ENCODE measurements around the gene SHISA2. TPM values are rescaled to one million over a fixed set of nuclear protein-coding genes. Genes with fewer than 3 reads are reported as not detected.

SHISA2 gene
- total RNA-seq, 1 donor from 2014 or later, result 89.5 TPM

GRCh38 chr13:26061256-26061655 is 9.4 kb upstream of the SHISA2 start:
- DNase-seq (ENCODE audit: low read depth), result no peak
- TF ChIP-seq CTCF (IDR thresholded peaks at IDR 0.05; ENCODE audit: insufficient read depth, low read length, poor library complexity, severe bottlenecking), result no peak
- H3K36me3 ChIP-seq (ENCODE audit: control insufficient read depth, insufficient read depth, low read length), result no peaks in the 10 kb centered on the region
- H3K27me3 ChIP-seq (ENCODE audit: control insufficient read depth, insufficient read depth, low read length), result no peaks in the 10 kb centered on the region
- H3K4me3 ChIP-seq (ENCODE audit: low read depth, low read length), result no peak overlapping the region

GRCh38 chr13:26060357-26060756 is 8.5 kb upstream of the SHISA2 start:
- Histone ChIP-seq H3K36me3 (ENCODE audit: control insufficient read depth, insufficient read depth, low read length) (no peaks in the 10 kb centered on the region), H3K27me3 (ENCODE audit: control insufficient read depth, insufficient read depth, low read length) (no peaks in the 10 kb centered on the region), H3K4me3 (ENCODE audit: low read depth, low read length) (no peak overlapping the region)
- DNase-seq (ENCODE audit: low read depth), result no peak
- no peak for TF ChIP-seq CTCF (IDR thresholded peaks at IDR 0.05; ENCODE audit: insufficient read depth, low read length, poor library complexity, severe bottlenecking)

- no peak overlapping the region for H3K4me3 ChIP-seq (ENCODE audit: low read depth, low read length)
- no peak for DNase-seq (ENCODE audit: low read depth)
- TF ChIP-seq CTCF (IDR thresholded peaks at IDR 0.05; ENCODE audit: insufficient read depth, low read length, poor library complexity, severe bottlenecking), result no peak
- H3K36me3 ChIP-seq (ENCODE audit: control insufficient read depth, insufficient read depth, low read length), result no peaks in the 10 kb centered on the region
- no peaks in the 10 kb centered on the region for H3K27me3 ChIP-seq (ENCODE audit: control insufficient read depth, insufficient read depth, low read length)
Observed at GRCh38 chr13:26058704-26059103, 6.9 kb upstream of the SHISA2 start.

GRCh38 chr13:26054896-26055295 is 3.1 kb upstream of the SHISA2 start:
- no peak overlapping the region for H3K4me3 ChIP-seq (ENCODE audit: low read depth, low read length)
- DNase-seq (ENCODE audit: low read depth), result no peak
- H3K27me3 ChIP-seq (ENCODE audit: control insufficient read depth, insufficient read depth, low read length), result no peaks in the 10 kb centered on the region
- TF ChIP-seq CTCF (IDR thresholded peaks at IDR 0.05; ENCODE audit: insufficient read depth, low read length, poor library complexity, severe bottlenecking), result no peak
- H3K36me3 ChIP-seq (ENCODE audit: control insufficient read depth, insufficient read depth, low read length), result no peaks in the 10 kb centered on the region

- no peaks in the 10 kb centered on the region for H3K36me3 ChIP-seq (ENCODE audit: control insufficient read depth, insufficient read depth, low read length)
Observed at GRCh38 chr13:26053418-26053980, 1.7 kb upstream of the SHISA2 start.

More at GRCh38 chr13:26053418-26053980, 1.7 kb upstream of the SHISA2 start:
- H3K4me3 ChIP-seq (ENCODE audit: low read depth, low read length), result no peak overlapping the region
- DNase-seq (ENCODE audit: low read depth), result no peak
- H3K27me3 ChIP-seq (ENCODE audit: control insufficient read depth, insufficient read depth, low read length), result no peaks in the 10 kb centered on the region
- no peak for TF ChIP-seq CTCF (IDR thresholded peaks at IDR 0.05; ENCODE audit: insufficient read depth, low read length, poor library complexity, severe bottlenecking)

Data from kidney epithelial cell (primary cell).